ENCODE data around the gene HMGXB3.

DNA sequence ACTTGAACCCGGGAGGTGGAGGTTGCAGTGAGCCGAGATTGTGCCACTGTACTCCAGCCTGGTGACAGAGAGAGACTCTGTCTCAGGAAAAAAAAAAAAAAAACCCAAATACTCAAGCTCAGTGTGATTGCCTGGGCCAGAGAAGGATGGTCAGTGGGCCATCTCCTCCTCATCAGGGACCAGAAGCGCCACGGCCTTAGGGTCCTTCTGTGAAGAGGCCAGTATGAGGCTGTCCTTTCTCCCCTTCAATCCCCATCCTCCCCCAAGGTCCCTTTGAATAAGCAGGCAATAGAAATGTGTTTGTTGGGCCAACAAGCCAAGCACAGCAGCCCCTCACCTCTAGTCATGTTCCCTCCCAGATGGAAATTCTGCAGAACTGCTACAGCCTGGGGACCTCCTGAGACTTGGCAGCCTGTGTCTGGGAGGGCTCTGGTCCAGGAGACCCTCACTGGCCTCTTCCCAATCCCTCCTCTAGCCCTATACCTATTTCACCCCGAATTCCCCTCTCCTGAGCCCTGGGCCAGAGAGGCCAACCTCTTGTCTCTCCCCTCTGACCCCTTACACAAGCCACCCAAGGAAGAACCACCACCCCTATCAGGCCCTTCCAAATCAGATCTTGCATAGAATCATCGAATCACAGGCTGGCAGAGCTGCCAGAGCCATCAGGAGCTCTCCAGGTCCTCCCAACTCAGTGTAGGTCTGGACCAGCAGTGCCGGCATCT, 84.8 kb downstream of the HMGXB3 start:
- TF ChIP-seq, protein P1, sequence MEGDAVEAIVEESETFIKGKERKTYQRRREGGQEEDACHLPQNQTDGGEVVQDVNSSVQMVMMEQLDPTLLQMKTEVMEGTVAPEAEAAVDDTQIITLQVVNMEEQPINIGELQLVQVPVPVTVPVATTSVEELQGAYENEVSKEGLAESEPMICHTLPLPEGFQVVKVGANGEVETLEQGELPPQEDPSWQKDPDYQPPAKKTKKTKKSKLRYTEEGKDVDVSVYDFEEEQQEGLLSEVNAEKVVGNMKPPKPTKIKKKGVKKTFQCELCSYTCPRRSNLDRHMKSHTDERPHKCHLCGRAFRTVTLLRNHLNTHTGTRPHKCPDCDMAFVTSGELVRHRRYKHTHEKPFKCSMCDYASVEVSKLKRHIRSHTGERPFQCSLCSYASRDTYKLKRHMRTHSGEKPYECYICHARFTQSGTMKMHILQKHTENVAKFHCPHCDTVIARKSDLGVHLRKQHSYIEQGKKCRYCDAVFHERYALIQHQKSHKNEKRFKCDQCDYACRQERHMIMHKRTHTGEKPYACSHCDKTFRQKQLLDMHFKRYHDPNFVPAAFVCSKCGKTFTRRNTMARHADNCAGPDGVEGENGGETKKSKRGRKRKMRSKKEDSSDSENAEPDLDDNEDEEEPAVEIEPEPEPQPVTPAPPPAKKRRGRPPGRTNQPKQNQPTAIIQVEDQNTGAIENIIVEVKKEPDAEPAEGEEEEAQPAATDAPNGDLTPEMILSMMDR (IDR thresholded peaks at IDR 0.05) = no peak
- TF ChIP-seq ZFX (IDR thresholded peaks at IDR 0.05; ENCODE audit: borderline replicate concordance) = no peak

All from 22Rv1 (cell line).